DOHH2 (cell line): ENCODE results near the gene IL10RB.

Experiments used
- H3F3A ChIP-seq: fragments of 200-600 bp; sonication (generic), shearing (Covaris generic); 2 replicates; pipeline ENCODE4 v1.6.0; 2016; ENCODE audit warnings: antibody characterized with exemption, mild to moderate bottlenecking; ENCODE audit not compliant: control insufficient read depth, insufficient read depth
- H3K27ac ChIP-seq: fragments of 200-600 bp; sonication (generic); 2 replicates; pipeline ENCODE4 v1.5.1; 2014; ENCODE audit warnings: low read depth, mild to moderate bottlenecking, low read length, moderate library complexity
- H3K27me3 ChIP-seq: fragments of 200-600 bp; sonication (generic); 2 replicates; pipeline ENCODE4 v1.6.1; 2014; ENCODE audit warnings: mild to moderate bottlenecking, low read length, mixed read lengths; ENCODE audit not compliant: control insufficient read depth
- H3K36me3 ChIP-seq: fragments of 200-600 bp; sonication (generic); 2 replicates; pipeline ENCODE4 v1.6.1; 2014; ENCODE audit warnings: mild to moderate bottlenecking, low read length, moderate library complexity, mixed read lengths; ENCODE audit not compliant: control insufficient read depth
- H3K4me1 ChIP-seq: fragments of 200-600 bp; sonication (generic); 2 replicates; pipeline ENCODE4 v1.6.1; 2014; ENCODE audit warnings: mild to moderate bottlenecking, low read length, mixed read lengths; ENCODE audit not compliant: control insufficient read depth
- H3K4me2 ChIP-seq: fragments of 200-600 bp; sonication (generic); 2 replicates; pipeline ENCODE4 v1.6.0; 2014; ENCODE audit warnings: mild to moderate bottlenecking, low read length, moderate library complexity
- H3K4me3 ChIP-seq: fragments of 200-600 bp; sonication (generic); 2 replicates; pipeline ENCODE4 v1.5.1; 2014; ENCODE audit warnings: mild to moderate bottlenecking, low read length, mixed read lengths
- H3K79me2 ChIP-seq: fragments of 200-600 bp; sonication (generic); 2 replicates; pipeline ENCODE4 v1.6.1; 2014; ENCODE audit warnings: mild to moderate bottlenecking, low read length, mixed read lengths; ENCODE audit not compliant: control insufficient read depth
- H3K9me2 ChIP-seq: fragments of 200-600 bp; sonication (generic); replicated peaks from 2 replicates; pipeline ENCODE4 v1.6.1; 2014; ENCODE audit warnings: mild to moderate bottlenecking, low read length, mixed read lengths; ENCODE audit not compliant: control insufficient read depth
- H3K9me3 ChIP-seq: fragments of 200-600 bp; sonication (generic); 2 replicates; pipeline ENCODE4 v1.6.1; 2014; ENCODE audit warnings: antibody characterized with exemption, low read length, mixed read lengths; ENCODE audit not compliant: control insufficient read depth, insufficient read depth
- H4K20me1 ChIP-seq: fragments of 200-600 bp; sonication (generic); 2 replicates; pipeline ENCODE4 v1.6.0; 2014; ENCODE audit warnings: low read depth, mild to moderate bottlenecking, antibody characterized with exemption, low read length, moderate library complexity; ENCODE audit not compliant: control insufficient read depth, insufficient read depth
- CTCF ChIP-seq: fragments of 200-600 bp; sonication (generic); IDR thresholded peaks from one replicate; pipeline ENCODE4 v1.5.1; 2014; ENCODE audit warnings: antibody characterized with exemption, mild to moderate bottlenecking, low read depth, low read length; ENCODE audit not compliant: poor library complexity, severe bottlenecking
- EZH2phosphoT487 ChIP-seq: fragments of 200-600 bp; sonication (generic); IDR thresholded peaks from 2 replicates; pipeline ENCODE4 v1.6.1; 2017; ENCODE audit warnings: borderline replicate concordance, mild to moderate bottlenecking, antibody characterized with exemption, low read length, moderate library complexity, mixed read lengths

Gene IL10RB

GRCh38 chr21:33279330-33279820 is 13.2 kb downstream of the IL10RB start:
- no peaks in the 10 kb centered on the region for H3K9me2 ChIP-seq
- H3K27ac ChIP-seq, result no peak overlapping the region
- peaks cover 18% of the 10 kb centered on the region; the same call in 1 of the 2 replicates for H3K9me3 ChIP-seq
- no peaks in the 10 kb centered on the region for H3F3A ChIP-seq
- H3K27me3 ChIP-seq, result no peaks in the 10 kb centered on the region
- H3K4me1 ChIP-seq, result no peaks in the 10 kb centered on the region
- H4K20me1 ChIP-seq, result no peaks in the 10 kb centered on the region
- peaks cover 77% of the 10 kb centered on the region for H3K36me3 ChIP-seq
- H3K4me3 ChIP-seq, result no peak overlapping the region
- H3K79me2 ChIP-seq, result no peaks in the 10 kb centered on the region
- no peak for TF ChIP-seq EZH2phosphoT487
- TF ChIP-seq CTCF, result no peak
- H3K4me2 ChIP-seq, result no peak overlapping the region

GRCh38 chr21:33281096-33281652 is 15.0 kb downstream of the IL10RB start:
- Histone ChIP-seq H3K9me2 (no peaks in the 10 kb centered on the region), H3K27me3 (no peaks in the 10 kb centered on the region), H3K36me3 (peaks cover 72% of the 10 kb centered on the region), H3K79me2 (no peaks in the 10 kb centered on the region), H3K4me2 (no peak overlapping the region), H3K4me3 (no peak overlapping the region), H3F3A (no peaks in the 10 kb centered on the region), H4K20me1 (no peaks in the 10 kb centered on the region), H3K9me3 (peaks cover 18% of the 10 kb centered on the region; the same call in 1 of the 2 replicates), H3K27ac (no peak overlapping the region), H3K4me1 (peaks cover 1% of the 10 kb centered on the region)
- TF ChIP-seq CTCF (no peak), EZH2phosphoT487 (no peak)

- Histone ChIP-seq H3K4me3 (no peak overlapping the region), H3K4me1 (peaks cover 8% of the 10 kb centered on the region), H3K9me2 (no peaks in the 10 kb centered on the region), H4K20me1 (no peaks in the 10 kb centered on the region), H3K27ac (no peak overlapping the region), H3K27me3 (no peaks in the 10 kb centered on the region), H3K4me2 (no peak overlapping the region), H3K36me3 (peaks cover 55% of the 10 kb centered on the region), H3F3A (no peaks in the 10 kb centered on the region), H3K9me3 (peaks cover 15% of the 10 kb centered on the region; the same call in 1 of the 2 replicates), H3K79me2 (no peaks in the 10 kb centered on the region)
- TF ChIP-seq EZH2phosphoT487 (no peak), CTCF (no peak)
Observed at GRCh38 chr21:33283203-33283602, 17.0 kb downstream of the IL10RB start.
